ENCODE data around the gene CCDC142. TPM values are rescaled to one million over a fixed set of nuclear protein-coding genes. Genes with fewer than 3 reads are reported as not detected.

The CCDC142 gene
- total and polyA plus RNA-seq, 2 experiments from 2014 or later = 5.1 to 12.3 TPM

- DNase-seq (ENCODE audit: low spot score) (no peak), ATAC-seq (peak; percentile 5; the same call in 2 of the 3 replicates)
- H3K4me2 ChIP-seq = peak overlapping the region; percentile 92
- H3F3A ChIP-seq (replicated peaks; ENCODE audit: low read depth) = peaks cover 13% of the 10 kb centered on the region
- TF ChIP-seq EZH2phosphoT487 (IDR thresholded peaks at IDR 0.05; ENCODE audit: unreplicated experiment) = no peak
- no peak for TF ChIP-seq CTCF (conservative IDR thresholded peaks at IDR 0.05; ENCODE audit: low read depth in 2 of 2)
- no peak for TF ChIP-seq JUNB (IDR thresholded peaks at IDR 0.05; ENCODE audit: unreplicated experiment)
- TF ChIP-seq ZNF462 (CRISPR knock-in tag; IDR thresholded peaks at IDR 0.05) = no peak
- TF ChIP-seq STAT1 (IDR thresholded peaks at IDR 0.05; ENCODE audit: unreplicated experiment) = no peak
- no peak for TF ChIP-seq EZH2 (IDR thresholded peaks at IDR 0.05; ENCODE audit: low read depth, unreplicated experiment)
- TF ChIP-seq ZNF114 (CRISPR knock-in tag; IDR thresholded peaks at IDR 0.05) = no peak
- no peak for TF ChIP-seq ZNF331 (CRISPR knock-in tag; IDR thresholded peaks at IDR 0.05; ENCODE audit: low read depth)
- TF ChIP-seq NANOG (IDR thresholded peaks at IDR 0.05; ENCODE audit: borderline replicate concordance) = no peak
- TF ChIP-seq POLR2AphosphoS5 (IDR thresholded peaks at IDR 0.05; ENCODE audit: low read depth) = no peak
- no peak for TF ChIP-seq REST (IDR thresholded peaks at IDR 0.05; ENCODE audit: unreplicated experiment)
- no peak for TF ChIP-seq CREB1 (CRISPR knock-in tag; IDR thresholded peaks at IDR 0.05; ENCODE audit: low read depth)
- no peak for TF ChIP-seq ETS1 (IDR thresholded peaks at IDR 0.05)
- H3K27ac Mint-ChIP-seq = peak overlapping the region; percentile 98
- H3K4me1 Mint-ChIP-seq = peaks cover 2% of the 10 kb centered on the region; the same call in 1 of the 3 replicates
- no peaks in the 10 kb centered on the region; the same call in 2 of the 3 replicates for H3K9me3 Mint-ChIP-seq
- peaks cover 19% of the 10 kb centered on the region for H3K36me3 Mint-ChIP-seq (ENCODE audit: low read depth)
- no peaks in the 10 kb centered on the region for H3K9me2 ChIP-seq (ENCODE audit: insufficient read depth)
- peaks cover 7% of the 10 kb centered on the region; the same call in 1 of the 2 replicates for H3K4me1 ChIP-seq (ENCODE audit: insufficient read depth)
- H3K27me3 ChIP-seq (ENCODE audit: insufficient read depth) = no peaks in the 10 kb centered on the region
- H3K27me3 Mint-ChIP-seq (ENCODE audit: insufficient read depth, low read depth, poor library complexity) = peaks cover 15% of the 10 kb centered on the region
- peak overlapping the region; percentile 80 for H3K4me3 ChIP-seq
- H3K4me3 Mint-ChIP-seq = peak overlapping the region; percentile 98
- no peaks in the 10 kb centered on the region for H4K20me1 ChIP-seq (replicated peaks; ENCODE audit: insufficient read depth)
- H3K36me3 ChIP-seq (ENCODE audit: insufficient read depth) = no peaks in the 10 kb centered on the region
- peak overlapping the region; percentile 96 for H3K27ac ChIP-seq (ENCODE audit: low read depth)
- no peaks in the 10 kb centered on the region for H3K79me2 ChIP-seq (replicated peaks; ENCODE audit: insufficient read depth)
- H2AFZ ChIP-seq = peak overlapping the region; percentile 4; the same call in 1 of the 2 replicates
Observed at GRCh38 chr2:74472945-74473258, 9.9 kb downstream of the CCDC142 start.

Measured in GM23338 (cell line).